ENCODE results near the gene CFAP61. TPM values are rescaled to one million over a fixed set of nuclear protein-coding genes. Genes with fewer than 3 reads are reported as not detected.
"Not testable (repeated sequence)": the region's sequence is repeated elsewhere in the genome, so short reads cannot be mapped to it uniquely, and the experiment has no call there.

The CFAP61 gene
- total RNA-seq, 1 donor from 2014 or later: not detected

DNA sequence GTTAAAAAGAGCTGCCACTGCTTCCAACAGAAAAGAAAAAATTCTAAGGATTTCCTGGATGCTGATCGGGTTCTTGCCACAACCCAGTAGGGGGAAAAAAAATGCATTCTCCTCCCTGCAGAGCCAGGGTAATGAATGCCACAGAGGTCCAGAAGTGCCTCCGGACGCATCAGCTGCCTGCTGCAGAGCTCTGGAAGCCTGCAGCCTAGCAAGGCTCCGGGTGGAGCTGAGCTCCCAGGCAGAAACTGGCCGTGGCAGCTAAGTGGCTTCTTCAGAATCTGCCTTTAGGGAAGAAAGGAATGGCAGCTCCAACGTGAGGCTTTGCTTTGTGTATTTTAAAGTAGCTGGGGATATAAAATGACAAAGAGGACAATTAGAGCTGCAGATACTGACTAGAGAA, 155.0 kb downstream of the CFAP61 start:
- intact Hi-C loops (cut with micrococcal nuclease): no loop called here

- intact Hi-C loops (cut with micrococcal nuclease): no loop called here
These were observed 155.5 kb downstream of the CFAP61 start for GRCh38 chr20:20207872-20208271.

- intact Hi-C loops (cut with micrococcal nuclease): no loop called here
These were observed 157.4 kb downstream of the CFAP61 start for GRCh38 chr20:20209684-20210083.

DNA sequence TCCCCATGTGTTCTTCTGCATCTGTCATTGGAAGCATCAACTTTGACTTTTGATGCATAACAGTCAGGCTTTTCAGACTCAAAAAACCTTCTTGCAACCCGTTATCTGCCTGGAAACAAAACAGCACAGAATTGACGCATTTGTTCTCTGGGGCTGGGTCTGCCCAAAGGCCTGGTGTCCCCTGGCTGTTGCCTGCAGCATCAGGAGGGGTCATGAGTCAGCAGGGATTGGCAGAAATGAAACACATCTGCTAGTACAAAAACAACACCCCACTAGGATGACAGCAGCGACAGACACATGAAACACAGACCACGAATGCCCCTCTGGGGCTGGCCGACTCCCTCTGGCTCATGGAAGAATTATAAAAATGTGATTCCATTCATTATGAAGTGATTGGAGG, 158.0 kb downstream of the CFAP61 start:
- intact Hi-C loops (cut with micrococcal nuclease): no loop called here

DNA sequence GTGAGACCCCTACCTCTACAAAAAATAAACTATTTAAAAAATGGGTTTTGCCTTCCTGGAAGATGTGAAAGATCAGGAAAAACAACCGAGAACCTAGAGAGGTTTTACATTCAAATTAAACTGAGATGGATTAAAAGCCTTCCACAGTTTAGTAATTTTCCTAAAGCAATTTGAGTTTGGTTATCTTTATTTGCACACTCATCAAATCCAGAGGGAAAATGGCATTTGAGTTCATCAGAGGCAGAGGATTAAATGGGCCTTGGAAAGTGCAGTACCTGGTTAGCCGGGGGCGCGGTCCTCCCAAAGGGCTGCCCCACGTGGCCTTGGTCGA, 158.6 kb downstream of the CFAP61 start:
- intact Hi-C loops (cut with micrococcal nuclease): no loop called here

DNA sequence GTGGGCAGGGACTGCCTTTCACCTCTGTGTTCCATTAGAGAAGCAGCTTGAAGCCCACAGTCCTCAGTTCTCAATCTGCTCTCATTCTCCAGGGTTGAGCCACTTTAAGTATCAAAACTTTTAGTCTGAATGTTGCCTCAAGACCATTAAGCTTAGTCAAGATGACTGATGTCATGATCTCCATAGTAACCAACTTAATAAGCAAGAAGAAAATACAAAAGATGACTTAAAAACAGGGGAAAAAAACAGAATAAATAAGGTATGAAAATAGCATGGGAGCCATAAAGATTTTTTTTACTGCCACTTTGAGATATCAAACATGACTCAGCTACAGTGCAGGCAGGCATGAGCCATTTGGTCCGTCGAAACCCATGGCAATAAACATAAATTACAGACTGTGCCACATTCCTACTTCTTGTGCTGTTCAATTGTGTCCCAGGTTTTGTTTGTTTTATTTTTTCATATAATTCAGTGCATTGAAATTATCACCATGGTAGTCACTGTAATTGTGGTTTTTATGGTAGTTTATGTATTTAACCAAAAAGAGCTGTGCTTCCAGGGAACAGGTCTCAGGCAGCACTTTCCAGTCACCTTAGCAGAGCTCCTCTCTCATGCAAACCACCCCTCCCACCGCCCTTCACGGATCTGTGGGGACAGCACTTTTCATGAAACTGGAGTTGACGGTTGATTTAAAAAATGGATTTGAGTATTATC, 159.1 kb downstream of the CFAP61 start:
- intact Hi-C loops (cut with micrococcal nuclease): no loop called here

DNA sequence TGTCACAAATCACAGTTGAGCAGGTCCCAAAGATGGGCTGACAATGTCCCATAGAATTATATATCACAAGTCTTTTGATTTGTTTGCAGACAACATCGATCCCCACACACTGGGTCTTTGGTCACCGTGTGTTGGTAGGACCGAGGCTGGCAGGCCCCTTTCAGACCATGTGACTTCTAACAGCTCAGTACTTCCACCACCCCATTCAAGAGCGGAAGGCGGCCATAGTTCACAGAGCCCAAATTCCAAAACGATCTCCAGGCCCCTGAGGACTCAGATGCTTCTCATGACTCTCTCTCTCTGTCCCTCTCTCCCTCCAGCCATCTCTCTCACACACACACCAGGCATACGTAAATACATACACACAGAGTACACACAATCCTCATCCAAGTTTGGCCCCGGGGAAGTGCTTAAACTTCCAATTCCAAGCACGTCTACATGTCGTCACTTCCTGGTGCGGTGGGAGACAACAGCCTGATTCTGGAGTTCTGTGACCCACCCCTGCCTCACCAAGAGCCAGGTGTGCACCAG, 159.7 kb downstream of the CFAP61 start:
- intact Hi-C loops (cut with micrococcal nuclease): no loop called here

DNA sequence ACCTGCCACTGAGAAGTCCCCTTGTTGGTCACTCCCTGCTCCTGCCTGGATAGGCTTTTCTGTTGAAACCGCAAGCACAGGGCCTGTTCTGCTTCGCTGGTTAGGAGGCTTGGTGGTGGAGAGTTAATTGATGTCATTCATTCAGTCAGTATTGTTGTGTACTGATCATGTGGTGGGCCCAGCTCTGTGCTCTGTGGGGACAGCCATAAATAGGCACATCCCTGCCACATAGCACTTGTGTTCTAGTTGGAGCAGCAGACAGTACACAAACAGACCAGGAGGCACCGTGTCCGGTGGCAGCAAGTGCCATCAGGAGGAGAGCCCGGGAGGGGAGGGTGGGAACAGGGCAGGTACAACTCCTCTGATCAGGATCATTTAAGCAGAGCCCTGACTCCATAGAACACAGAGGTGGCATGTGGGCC, 160.4 kb downstream of the CFAP61 start:
- intact Hi-C loops (cut with micrococcal nuclease): no loop called here

GRCh38 chr20:20213526-20214121, 161.3 kb downstream of the CFAP61 start:
- intact Hi-C loops (cut with micrococcal nuclease): no loop called here

DNA sequence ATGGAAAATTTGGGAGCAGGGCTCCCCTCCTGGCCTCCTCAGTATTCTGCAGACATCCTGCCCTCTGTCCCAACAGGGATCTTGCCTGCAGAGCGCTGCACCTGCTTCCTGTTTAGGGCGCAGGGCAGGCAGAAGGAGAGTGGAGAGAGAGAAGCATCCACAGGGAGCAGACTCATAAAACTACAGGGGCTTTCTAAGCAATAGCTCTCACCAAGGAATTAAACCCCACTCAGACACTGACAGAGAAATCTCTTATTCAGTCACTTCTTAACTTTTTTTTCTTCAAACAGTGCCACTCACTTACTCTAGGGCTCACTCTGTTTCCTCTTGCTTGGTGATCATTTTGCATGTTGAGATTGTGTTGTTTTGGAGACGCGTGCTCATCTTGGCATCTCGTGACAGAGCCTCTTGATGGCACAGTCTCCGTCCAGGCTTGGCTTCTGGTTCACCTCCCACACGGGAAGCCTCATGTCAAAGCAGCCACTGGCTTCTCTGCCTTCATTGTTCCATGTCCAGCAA, 162.5 kb downstream of the CFAP61 start:
- intact Hi-C loops (cut with micrococcal nuclease): no loop called here

DNA sequence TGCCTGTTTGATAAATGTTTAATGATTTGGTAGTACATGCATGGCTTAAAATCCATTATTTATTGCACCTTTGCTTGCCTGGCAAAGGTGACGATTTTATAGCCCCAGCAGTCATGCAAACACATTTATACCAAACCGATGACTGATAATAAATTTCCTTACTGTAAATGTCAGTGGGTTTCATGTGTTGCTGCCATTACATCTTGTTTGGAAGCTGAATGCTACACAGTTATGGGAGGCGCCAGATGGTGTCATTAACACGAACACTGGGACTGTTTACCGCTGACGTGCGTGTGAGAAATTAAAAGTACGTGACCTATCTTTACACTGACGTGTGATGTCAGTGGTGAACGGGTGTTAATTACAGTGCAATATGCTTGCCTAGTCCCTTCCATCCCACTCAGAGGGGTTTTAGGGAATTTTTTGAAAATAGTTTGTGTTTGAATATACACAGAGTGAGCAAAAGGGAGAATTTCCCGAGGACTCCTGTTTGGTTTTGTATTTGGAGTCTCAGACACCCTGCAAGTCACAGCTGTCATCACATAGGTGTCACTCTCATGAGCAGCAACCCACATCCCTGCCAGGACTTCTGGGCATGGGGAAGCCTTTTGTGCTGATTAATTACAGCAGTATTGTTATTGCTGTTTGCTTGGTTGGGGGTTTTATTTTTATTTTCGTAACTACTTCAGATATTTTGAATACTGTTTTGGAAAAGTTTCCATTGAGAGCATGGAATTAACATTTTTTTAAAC, 163.8 kb downstream of the CFAP61 start:
- intact Hi-C loops (cut with micrococcal nuclease): no loop called here

DNA sequence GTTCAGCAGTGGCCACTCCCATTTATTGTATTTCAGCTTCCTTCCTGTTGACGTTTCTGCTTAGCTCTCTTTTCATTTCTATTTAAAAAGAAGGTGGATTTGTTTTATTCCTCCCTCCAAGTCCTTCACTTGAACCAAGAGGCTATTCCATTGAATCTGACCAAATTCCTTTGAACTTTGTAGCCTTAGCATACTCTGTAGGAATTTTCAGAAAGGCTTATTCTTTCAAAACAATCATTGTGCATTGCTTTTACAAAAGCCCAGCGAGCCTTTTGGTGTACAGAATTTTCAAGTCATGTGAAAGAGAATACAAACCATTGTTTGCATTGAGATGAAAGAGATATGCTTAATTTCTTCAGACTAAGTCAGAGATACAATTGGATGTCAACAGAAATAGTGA, 164.6 kb downstream of the CFAP61 start:
- intact Hi-C loops (cut with micrococcal nuclease): no loop called here

GRCh38 chr20:20217621-20218020, 165.3 kb downstream of the CFAP61 start:
- intact Hi-C loops (cut with micrococcal nuclease): no loop called here

- intact Hi-C loops (cut with micrococcal nuclease): not testable (repeated sequence)
These were observed 165.8 kb downstream of the CFAP61 start for GRCh38 chr20:20218106-20218505.

GRCh38 chr20:20219016-20219415, 166.7 kb downstream of the CFAP61 start:
- intact Hi-C loops (cut with micrococcal nuclease): no loop called here

GRCh38 chr20:20220134-20220533, 167.8 kb downstream of the CFAP61 start:
- intact Hi-C loops (cut with micrococcal nuclease): no loop called here

DNA sequence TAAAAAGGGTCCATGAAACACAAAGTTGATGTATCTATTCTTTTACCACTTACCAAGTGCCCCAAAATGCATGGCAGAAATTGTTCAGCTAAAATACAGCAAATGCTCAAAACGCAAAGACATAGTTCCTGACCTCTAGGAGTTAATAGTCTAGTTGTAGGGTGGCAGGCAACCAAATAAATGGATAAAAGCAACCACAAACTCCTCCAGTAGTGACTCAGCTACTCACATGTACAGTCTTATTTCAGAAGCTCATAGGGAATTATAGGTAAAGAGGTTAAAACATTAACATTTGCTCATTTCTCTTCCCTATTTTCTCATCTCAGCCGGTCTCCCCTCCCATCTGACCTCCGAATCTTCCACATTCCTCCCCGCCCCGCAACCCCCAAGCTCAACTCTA, 171.6 kb downstream of the CFAP61 start:
- intact Hi-C loops (cut with micrococcal nuclease): no loop called here

- intact Hi-C loops (cut with micrococcal nuclease): no loop called here
These were observed 172.5 kb downstream of the CFAP61 start for GRCh38 chr20:20224806-20225205.

- intact Hi-C loops (cut with micrococcal nuclease): no loop called here
These were observed 173.2 kb downstream of the CFAP61 start for GRCh38 chr20:20225325-20226043.

DNA sequence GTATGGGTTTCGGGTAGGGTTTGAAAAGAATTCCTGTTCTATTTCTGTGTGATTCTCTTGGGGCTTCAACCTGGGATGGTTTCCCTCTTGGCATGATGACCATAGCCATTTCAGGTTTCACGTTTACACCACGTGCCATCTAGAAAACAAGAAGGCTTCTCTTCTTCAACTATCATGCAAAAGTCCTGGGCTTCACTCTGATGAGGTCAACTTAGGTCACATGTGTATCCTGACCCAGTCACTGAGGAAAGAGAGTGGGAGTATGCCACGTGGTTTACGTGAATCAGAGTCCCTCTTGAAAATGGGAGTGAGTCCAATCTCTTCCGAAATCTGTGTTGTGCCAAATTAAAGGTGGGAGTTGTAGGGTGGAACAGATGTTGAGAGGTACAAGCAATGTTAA, 174.2 kb downstream of the CFAP61 start:
- intact Hi-C loops (cut with micrococcal nuclease): no loop called here

- intact Hi-C loops (cut with micrococcal nuclease): no loop called here
These were observed 174.8 kb downstream of the CFAP61 start for GRCh38 chr20:20227013-20227571.

Data from T-helper 2 cell treated with Interferon-gamma antibody and Interleukin-4, amounts not matched to agents 100 ng/mL and 5 ng/mL, for 36 hours (primary cell).